ENCODE data around the gene UTY.

UTY gene

DNA sequence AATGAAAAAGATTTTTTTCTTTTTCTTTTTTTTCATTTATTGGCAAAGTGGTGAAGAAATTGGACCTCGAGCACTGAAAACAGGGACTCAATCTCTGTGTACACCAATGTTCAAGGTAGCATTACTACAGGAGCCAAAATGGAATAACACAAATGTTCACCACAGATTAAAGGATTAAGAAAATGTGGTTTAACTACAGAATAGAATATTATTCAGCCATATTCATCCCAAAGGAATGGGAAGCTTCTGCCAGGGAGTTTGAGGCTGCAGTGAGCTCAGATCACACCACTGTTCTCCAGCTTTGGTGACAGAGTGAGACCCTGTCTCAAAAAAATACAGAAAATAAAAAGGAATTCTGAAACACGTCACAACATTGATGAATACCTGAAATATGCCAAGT, 81.0 kb downstream of the UTY start:
- no peak for DNase-seq

DNA sequence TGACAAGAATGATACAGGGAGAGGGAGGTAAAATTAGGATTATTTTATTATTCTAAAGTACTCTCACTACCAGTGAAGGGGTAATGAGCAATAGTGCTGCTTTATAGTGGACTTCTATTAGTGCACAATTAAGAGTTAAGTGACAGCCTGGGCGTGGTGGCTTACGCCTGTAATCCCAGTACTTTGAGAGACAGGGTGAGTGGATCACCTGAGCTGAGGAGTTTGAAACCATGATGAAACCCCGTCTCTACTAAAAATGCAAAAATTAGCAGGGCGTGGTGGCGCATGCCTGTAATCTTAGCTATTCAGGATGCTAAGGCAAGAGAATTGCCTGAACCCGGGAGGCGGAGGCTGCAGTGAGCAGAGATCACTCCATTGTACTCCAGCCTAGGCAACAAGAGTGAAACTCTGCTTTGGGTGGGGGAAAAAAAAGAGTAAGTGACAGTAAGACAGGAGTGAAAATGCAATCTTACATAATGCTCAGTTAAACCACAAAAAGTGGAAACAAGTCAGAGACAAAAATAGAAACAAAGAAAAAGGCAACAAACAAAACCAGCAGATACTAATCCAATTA, 98.6 kb downstream of the UTY start:
- peak; percentile 12 for DNase-seq

DNA sequence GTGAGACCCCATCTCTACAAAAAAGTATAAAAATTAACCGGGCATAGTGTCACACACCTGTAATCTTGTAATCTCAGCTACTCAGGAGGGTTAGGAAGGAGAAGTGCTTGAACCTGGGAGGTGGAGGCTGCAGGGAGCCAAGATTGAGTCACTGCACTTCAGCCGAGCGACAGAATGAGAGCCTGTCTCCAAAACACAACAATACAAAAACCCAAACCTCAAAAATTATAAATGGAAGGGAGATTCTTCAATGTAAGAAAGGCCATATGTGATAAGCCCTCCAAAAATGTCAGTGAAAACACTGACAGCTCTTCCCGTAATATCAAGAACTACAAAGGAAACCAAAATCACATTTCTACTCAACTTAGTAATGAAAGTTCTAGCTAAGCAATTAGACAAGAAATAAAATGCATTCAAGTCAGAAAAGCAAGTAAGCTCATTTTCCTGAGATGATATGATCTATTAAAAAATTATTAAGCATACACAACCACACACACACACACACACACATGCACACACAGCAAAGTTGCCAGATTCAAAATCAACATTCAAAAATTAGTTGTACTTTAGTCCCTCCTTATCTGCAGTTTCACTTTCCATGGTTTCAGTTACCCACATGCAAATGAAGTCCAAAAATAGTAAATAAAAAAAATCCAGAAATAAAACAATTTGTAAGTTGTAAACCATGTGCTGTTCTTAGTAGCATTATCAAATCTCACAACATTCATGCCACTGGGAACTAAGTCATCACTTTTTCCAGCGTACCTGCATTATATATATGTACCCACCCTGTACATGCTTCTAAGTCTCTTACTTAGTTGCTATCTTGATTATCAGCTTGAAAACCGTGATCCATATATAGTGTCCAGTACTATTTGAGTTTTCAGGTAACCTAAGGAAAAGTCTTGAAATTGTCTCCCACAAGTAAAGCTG, 108.7 kb downstream of the UTY start:
- DNase-seq = peak; percentile 15

DNA sequence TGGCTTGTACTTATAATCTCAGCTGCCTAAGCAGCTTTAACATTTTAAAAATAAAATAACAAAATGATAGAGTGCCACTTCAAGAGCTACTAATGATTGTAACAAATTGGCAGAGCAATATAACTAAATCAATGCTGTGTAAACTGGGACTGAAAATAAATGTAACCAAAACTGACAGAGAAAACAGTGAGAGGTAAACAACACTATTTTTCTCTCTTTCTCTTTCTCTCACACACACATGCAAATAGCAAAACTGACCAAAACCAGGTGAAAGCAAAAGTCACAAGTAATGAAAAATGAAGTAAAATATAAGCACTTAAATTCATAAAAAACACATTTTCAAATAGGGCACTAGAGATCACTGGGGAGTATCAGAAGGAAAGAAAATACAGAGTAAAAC, 109.6 kb downstream of the UTY start:
- no peak for DNase-seq

DNA sequence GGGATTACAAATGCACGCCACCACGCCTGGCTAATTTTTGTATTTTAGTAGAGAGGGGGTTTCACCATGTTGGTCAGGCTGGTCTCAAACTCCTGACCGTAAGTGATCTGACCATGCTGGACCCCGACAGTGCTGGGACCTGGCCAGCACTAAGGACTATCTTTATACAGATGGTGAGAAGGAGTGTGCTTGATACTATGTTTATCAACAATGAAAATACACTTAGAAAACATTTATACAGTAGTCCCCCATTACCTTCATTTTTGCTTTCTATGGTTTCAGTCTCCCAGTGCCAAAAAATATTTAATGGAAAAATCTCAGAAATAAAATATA, 111.4 kb downstream of the UTY start:
- DNase-seq = no peak

DNA sequence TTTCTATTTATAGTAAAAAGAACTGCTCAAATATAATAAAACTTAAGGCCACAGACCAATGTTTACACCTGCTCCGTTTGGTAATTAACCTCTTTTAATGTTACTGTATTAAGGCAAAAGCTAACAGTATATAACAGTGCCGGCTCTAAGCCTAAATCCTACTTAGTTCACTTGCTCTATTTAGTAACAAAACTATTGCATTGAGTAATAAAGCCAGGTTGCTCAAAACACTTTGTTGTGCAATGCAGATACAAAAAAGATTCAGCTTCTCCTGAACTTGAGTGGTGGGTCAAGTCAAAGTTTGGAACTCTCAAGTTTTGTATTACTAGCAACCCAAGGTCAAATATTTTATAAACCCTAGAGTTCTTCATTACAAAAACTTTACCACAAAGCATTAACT, 116.2 kb downstream of the UTY start:
- DNase-seq = no peak

DNA sequence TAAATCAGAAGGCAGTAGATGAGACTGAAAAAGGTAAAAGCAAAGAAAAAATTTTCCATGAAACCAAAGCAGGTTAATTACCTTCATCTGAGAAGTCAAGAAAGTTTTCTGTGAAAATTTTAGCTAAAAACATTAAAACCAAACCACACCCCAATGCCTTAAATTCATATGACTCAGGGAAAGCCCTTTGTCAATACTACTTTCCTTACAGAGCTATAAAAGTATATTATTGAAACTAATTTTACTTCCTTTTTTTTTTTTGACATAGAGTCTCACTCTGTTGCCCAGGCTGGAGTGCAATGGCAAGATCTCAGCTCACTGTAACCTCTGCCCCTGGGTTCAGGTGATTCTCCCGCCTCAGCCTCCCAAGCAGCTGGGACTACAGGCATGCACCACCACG, 117.2 kb downstream of the UTY start:
- no peak for DNase-seq

DNA sequence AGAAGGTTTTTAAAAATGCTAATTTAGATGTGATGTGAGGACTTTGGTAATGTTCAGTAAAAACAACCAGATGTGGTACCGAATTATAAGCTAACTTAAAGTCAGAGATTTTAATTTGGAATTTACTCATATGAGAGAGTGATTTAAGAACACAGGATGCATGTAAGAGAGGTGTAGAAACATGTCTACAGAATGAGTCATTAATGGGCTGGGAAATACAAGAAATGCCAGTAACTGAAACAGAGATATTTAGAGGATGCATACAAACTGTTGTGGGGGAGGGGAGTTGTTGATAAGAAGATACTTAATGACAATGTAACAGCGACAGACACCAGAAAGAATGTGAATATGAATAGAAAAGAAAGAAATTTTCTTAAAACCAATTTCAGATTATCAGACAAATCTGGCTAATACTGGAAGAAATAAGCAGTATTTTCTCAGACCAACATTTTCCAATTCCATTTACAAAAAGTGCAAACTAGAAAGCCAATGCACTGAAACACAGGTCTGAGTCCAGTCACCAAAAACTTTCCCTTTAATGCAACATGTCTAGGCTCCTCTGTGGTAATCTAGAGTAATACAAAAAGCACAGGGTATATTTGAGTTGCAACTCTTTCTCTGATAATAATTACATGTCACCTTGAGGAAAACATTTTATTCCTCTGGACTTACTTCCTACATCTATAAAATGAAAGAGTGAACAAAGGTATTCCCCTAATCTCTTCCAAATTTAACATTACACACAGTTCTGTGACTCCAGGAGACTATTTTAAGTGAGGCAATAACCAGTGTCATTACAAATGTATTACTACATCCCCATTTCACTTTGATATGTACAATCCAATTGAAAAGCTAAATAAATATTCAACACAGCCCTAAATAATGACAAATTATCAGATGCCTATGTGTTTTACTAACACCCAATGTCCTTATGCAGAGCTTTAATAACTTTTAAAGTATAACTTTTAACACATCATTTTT, 117.9 kb downstream of the UTY start:
- no peak for DNase-seq

DNA sequence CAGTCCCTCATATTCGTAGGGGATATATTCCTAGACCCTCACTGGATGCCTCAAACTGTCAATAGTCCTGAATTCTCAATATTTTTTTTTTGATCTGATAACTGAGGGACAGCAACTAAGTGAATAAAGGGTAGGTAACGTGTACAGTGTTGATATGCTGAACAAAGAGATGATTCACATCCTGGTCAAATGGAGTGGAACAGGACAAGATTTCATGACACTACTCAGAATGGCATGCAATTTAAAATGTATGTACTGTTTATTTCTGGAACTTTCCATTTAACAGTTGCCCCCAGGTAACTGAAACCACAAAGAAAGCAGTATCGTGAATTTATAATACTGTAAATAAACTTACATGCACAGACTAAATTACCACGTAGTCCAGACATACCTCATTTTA, 128.4 kb downstream of the UTY start:
- DNase-seq = no peak

DNA sequence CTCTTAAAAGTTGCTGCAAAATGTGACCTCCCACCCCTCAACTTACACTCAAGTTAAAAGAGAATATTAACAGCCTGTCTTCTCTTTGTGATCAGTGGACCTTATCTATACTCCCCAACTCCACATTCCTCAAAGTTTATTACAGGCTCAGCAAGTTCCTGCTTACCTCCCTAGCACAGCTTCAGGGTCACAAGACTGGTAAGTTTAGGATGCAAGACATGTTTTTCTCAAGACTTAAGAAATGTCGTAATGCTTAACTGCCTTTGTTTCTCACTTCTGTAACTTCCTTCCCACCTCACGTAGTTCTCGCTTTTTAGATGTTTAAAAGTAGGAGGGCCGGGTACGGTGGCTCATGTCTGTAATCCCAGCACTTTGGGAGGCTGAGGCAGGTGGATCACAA, 132.7 kb downstream of the UTY start:
- DNase-seq = no peak

DNA sequence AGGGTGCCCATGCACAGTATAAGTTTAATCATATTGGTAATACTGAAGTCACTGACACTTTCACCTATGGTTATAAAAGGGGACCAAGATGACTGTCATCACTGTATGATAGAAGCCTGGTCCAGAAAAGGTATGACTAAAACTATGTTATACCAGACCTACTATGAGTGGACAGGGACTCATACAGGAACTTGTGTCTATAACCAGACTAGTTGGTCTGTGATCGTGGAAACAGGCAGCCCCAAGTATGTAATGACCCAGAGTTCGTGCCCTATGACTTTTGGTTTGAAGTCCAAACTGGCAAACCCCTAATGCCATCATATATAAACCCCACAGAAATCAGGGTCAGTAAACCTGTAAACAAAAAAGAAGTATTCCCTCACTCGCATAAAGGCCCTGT, 134.3 kb downstream of the UTY start:
- DNase-seq = no peak

DNA sequence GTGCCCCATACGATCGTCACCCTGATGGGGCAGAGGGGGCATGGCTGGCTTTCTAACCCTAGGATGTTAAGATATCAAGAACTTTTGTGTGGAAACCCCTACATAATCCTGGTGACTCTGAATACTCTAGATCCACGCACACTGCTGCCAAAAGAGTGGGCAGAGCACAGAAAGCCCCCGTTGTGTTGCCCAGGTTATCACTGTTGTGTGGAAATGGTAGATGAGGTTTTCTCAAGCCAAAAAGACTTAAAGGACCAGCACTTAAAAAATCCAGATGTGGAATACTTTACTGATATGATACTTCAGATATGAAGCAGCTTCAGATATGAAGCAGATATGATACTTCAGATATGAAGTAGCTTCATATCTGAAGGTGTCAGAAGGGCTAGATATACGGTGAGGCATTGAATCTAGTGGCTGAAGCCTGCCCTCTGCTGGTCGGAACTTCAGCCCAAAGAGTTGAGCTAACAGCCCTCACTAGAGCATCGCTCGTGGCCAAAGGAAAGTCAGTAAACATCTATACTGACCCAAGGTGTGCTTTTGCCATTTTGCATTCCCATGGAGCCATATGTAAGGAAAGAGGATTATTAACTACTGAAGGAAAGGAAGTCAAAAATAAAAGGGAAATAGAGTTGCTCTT, 136.4 kb downstream of the UTY start:
- peak; percentile 47 for DNase-seq

DNA sequence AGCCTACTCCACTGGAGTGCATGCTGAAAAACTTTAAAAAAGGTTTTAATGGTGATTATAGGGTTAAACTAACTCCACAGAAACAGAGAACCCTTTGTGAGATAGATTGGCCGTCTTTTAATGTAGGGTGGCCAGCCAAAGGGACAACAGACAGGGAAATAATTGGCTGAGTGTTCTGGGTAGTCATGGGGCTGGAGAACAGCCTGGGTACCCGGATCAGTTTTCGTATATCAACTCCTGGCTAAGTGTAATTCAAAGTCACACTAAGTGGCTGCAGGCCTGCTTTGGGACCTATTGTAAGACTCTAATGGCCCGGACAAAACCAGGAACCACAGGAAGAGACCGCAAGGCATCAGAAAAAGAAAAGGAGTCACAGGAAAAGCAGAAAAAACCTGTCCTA, 139.9 kb downstream of the UTY start:
- DNase-seq = no peak

DNA sequence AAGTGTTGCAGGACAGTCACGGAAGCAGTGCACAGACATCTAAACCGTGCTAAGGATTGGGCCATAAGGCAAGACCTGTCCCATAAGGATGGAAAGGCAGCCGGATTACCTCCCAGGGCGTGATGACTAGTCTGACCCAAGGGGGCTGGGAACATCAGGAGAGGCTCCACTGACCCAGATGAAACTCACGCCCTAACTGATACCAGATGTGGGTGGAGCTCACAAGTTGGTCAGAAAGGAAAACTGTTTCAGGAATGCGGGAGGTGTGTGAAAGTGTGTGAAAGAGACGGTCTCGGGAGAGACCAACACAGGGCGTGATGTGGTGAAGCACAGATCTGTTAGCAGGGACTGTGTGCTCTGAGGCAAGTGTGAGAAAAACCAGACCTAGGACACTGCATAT, 140.5 kb downstream of the UTY start:
- no peak for DNase-seq

DNA sequence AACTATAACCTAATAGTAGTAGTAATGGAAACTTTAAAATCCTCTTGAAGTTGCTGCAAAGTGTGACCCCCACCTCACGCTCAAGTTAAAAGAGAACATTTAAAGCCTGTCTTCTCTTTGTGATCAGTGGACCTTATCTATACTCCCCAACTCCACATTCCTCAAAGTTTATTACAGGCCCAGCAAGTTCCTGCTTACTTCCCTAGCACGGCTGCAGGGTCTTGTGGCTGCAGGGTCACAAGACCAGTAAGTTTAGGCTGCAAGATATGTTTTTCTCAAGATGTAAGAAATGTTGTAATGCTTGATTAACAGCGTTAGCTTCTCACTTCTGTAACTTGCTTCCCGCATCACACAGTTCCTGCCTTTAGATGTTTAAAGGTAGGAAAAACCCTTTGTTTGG, 141.1 kb downstream of the UTY start:
- DNase-seq = no peak

DNA sequence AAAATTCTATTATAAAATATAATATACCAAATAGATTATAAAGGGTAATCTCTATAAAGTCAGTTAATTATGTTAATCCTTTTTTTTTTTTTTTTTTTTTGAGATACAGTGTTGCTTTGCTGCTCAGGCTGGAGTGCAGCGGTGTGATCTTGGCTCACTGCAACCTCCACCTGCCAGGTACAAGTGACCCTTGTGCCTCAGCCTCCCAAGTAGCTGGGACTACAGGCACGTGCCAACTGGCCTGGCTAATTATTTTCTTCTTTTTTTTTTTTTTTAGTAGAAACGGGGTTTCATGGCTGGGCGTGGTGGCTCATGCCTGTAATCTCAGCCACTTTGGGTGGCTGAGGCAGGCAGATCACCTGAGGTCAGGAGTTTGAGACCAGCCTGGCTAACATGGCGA, 141.9 kb downstream of the UTY start:
- DNase-seq = no peak

DNA sequence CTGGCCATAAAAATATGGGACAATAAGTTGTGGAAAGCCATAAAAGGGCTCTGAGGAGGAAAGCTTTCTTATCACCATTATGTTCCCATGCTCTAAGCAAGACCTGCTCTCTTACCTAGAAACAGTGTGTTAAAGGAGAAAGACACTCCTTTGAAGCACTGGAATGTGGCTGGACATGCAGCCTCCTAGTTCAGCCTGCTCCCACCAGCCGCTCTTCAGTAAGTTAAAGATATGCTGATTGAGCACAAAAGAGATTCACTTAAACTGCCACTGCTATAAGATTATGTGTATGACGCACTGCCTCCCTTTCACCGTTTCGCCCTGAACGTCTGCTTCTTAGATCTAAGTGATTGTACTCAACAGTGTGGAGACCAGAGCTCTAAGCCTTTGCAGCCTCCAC, 146.0 kb downstream of the UTY start:
- no peak for DNase-seq

DNA sequence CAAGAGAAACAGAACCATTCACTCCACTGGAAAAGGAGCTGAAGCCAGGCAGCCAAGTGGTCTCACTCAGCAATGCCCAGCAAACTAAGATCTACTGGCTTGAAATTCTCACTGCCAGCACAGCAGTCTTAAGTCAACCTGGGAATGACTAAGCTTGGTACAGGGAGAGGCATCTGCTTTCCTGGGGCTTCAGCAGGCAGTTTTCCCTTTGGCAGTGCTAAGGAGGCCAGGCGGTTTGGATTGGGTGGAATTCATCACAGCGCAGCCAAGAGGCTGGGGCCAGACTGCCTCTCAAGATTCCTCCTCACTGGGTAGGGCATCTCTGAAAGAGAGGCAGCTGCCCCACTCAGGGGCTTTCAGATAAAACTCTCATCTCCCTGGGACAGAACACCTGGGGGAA, 149.2 kb downstream of the UTY start:
- DNase-seq = no peak

DNA sequence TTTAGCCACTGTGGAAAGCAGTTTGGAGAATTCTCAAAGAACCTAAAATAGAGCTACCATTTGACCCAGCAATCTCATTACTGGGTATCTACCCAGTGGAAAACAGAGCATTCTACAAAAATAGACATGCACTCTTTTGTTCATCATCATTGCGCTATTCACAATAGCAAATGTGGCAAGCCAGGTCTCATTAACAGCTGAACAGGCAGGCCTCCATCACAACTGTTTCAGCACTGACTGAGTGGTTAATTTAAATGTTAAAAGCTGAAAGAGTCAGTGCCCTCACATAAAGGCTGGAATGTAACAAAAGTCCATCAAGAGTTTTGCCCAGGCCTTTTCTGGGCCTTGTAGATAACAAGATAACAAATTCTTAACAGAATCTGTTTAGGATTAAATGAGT, 166.9 kb downstream of the UTY start:
- DNase-seq = no peak

DNA sequence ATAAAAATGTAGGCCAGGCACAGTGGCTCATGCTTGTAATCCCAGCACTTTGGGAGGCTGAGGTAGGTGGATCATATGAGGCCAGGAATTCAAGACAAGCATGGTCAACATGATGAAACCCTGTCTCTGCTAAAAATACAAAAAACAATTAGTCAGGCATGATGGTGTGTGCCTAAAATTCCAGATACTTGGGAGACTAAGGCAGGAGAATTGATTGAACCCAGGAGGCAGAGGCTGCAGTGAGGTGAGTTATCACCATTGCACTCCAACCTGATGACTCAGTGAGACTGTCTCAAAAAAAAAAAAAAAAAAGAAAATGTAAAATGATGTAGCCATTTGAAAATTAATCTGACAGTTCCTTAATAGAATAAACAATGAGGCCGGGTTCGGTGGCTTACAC, 171.9 kb downstream of the UTY start:
- DNase-seq = no peak

DNA sequence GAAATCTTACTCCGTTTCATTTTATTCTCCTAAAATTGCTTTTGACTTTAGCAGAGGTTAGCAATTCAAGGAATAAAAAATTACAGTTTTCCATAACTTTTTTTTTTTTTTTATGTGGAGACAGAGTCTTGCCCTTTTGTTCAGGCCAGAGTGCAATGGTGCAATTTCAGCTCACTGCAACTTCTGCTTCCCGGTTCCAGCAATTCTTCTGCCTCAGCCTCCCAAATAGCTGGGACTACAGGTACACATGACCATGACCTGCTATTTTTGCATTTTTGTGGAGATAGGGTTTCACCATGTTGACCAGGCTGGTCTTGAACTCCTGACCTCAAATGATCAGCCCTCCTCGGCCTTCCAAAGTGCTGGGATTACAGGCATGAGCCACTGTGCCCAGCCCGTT, 179.0 kb downstream of the UTY start:
- no peak for DNase-seq

DNA sequence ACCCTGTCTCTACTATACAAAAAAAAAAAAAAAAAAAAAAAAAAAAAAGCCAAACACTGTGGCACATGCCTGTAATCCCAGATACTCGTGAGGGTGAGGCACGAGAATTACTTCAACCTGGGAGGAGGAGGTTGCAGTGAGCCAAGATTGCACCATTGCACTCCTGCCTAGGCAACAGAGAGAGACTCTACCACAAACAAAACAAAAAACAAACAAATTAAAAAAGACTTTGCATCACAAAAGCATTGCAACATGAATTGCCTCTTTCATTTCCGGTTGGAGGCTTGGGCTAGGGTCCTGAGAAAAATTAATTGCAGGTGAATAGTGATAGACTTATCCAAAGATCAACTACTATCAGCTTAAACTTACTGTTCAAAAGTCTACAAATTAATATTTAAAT, 180.4 kb downstream of the UTY start:
- DNase-seq = no peak

DNA sequence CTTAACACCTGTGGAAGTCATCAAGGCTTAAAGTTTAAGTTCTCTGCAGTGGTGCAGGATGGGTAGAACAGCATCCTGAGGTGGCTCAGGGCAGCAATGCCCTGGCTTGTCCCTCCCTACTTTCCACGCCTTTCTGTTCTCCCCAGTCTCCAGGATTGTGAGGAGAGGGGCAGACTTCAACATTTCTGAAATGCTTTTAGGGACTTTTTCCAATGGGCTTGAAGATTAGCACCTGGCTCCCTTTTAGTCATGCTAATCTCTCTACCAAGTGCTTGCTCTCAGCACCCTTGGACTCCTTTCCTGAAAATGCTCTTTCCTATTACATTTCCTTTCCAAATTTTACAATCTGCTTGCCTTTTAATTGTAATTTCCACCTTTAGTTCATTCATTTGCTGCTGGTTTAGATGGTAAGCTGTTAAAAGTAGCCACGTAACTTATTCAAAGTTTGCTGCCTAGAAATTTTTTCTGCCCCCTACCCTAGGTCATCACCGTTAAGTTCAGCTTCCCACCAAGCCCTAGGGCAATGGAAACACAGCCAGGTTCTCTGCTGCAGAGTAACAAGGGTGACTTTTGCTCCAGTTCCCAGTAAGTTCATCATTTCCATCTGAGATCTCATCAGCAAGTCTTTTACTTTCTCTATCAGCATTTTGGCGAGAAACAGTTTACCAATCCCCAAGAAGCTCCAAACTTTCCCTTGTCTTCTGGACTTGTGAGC, 183.5 kb downstream of the UTY start:
- no peak for DNase-seq
